NCI-H2107 (cell line): Measurements from ENCODE around the gene ABRAXAS1.

Source experiments
- DNase-seq: peaks from one replicate; lab custom pipeline; 2025; lab: John Stamatoyannopoulos, UW

The ABRAXAS1 gene

GRCh38 chr4:83449009-83449408 is 35.9 kb downstream of the ABRAXAS1 start:
- no peak for DNase-seq

GRCh38 chr4:83440899-83441298 is 44.0 kb downstream of the ABRAXAS1 start:
- no peak for DNase-seq

- DNase-seq, result no peak
Observed at GRCh38 chr4:83440148-83440814, 44.6 kb downstream of the ABRAXAS1 start.

GRCh38 chr4:83438719-83439118 is 46.2 kb downstream of the ABRAXAS1 start:
- DNase-seq, result no peak

GRCh38 chr4:83436680-83437079 is 48.2 kb downstream of the ABRAXAS1 start:
- DNase-seq, result no peak

- DNase-seq, result no peak
Observed at GRCh38 chr4:83431200-83431599, 53.7 kb downstream of the ABRAXAS1 start.

GRCh38 chr4:83418211-83418610 is 66.7 kb downstream of the ABRAXAS1 start:
- DNase-seq, result no peak

- no peak for DNase-seq
Observed at GRCh38 chr4:83417566-83417965, 67.3 kb downstream of the ABRAXAS1 start.

GRCh38 chr4:83413676-83414075 is 71.2 kb downstream of the ABRAXAS1 start:
- no peak for DNase-seq
